ENCODE data around the gene TWIST2.

Gene TWIST2

GRCh38 chr2:238939521-238940403, 91.9 kb downstream of the TWIST2 start:
- DNase-seq (ENCODE audit: low spot score) = no peak

GRCh38 chr2:238940806-238941205, 92.9 kb downstream of the TWIST2 start:
- no peak for DNase-seq (ENCODE audit: low spot score)

- no peak for DNase-seq (ENCODE audit: low spot score)
Measured at GRCh38 chr2:238941262-238941792, 93.4 kb downstream of the TWIST2 start.

GRCh38 chr2:238942080-238942725, 94.3 kb downstream of the TWIST2 start:
- no peak for DNase-seq (ENCODE audit: low spot score)

- DNase-seq (ENCODE audit: low spot score) = no peak
Measured at GRCh38 chr2:238942726-238943300, 94.9 kb downstream of the TWIST2 start.

GRCh38 chr2:238943338-238944067, 95.6 kb downstream of the TWIST2 start:
- DNase-seq (ENCODE audit: low spot score) = no peak

- no peak for DNase-seq (ENCODE audit: low spot score)
Measured at GRCh38 chr2:238945433-238946150, 97.7 kb downstream of the TWIST2 start.

GRCh38 chr2:238946318-238947242, 98.7 kb downstream of the TWIST2 start:
- DNase-seq (ENCODE audit: low spot score) = no peak

GRCh38 chr2:238947243-238947760, 99.4 kb downstream of the TWIST2 start:
- DNase-seq (ENCODE audit: low spot score) = no peak

- no peak for DNase-seq (ENCODE audit: low spot score)
Measured at GRCh38 chr2:238947920-238948710, 100.2 kb downstream of the TWIST2 start.

- DNase-seq (ENCODE audit: low spot score) = no peak
Measured at GRCh38 chr2:238948765-238949641, 101.1 kb downstream of the TWIST2 start.

- no peak for DNase-seq (ENCODE audit: low spot score)
Measured at GRCh38 chr2:238949710-238950345, 101.9 kb downstream of the TWIST2 start.

GRCh38 chr2:238950551-238950950, 102.7 kb downstream of the TWIST2 start:
- DNase-seq (ENCODE audit: low spot score) = no peak

GRCh38 chr2:238952261-238952919, 104.5 kb downstream of the TWIST2 start:
- DNase-seq (ENCODE audit: low spot score) = no peak

- no peak for DNase-seq (ENCODE audit: low spot score)
Measured at GRCh38 chr2:238954841-238955591, 107.1 kb downstream of the TWIST2 start.

Measured in CD4-positive, alpha-beta T cell treated with Interleukin-15 for 4 hours (primary cell).